Fibroblast of upper back skin (primary cell): Measurements from ENCODE around the gene PHF23.
A peak's percentile ranks its signal among the peaks of the same experiment; 100 is the strongest.
"Not testable (repeated sequence)": the region's sequence is repeated elsewhere in the genome, so short reads cannot be mapped to it uniquely, and the experiment has no call there.

ENCODE experiments used
- DNase-seq: peaks from one replicate; pipeline ENCODE4 v3.0.0-alpha.2; 2013

PHF23 gene

GRCh38 chr17:7258731-7259554 lies 19.7 kb upstream of the PHF23 start:
- DNase-seq = no peak

GRCh38 chr17:7256766-7257456 lies 17.7 kb upstream of the PHF23 start:
- DNase-seq = no peak

- no peak for DNase-seq
Observed at GRCh38 chr17:7254511-7254910, 15.3 kb upstream of the PHF23 start.

GRCh38 chr17:7253082-7253481 lies 13.8 kb upstream of the PHF23 start:
- no peak for DNase-seq

- DNase-seq = peak; percentile 95
Observed at GRCh38 chr17:7252176-7253043, 13.2 kb upstream of the PHF23 start, which contains the start of gene ELP5. Gene ELP5 (plus strand): TSS chr17:7252215. CDS start chr17:7252551, 336 bp downstream.

- peak; percentile 100 for DNase-seq
Observed at GRCh38 chr17:7251661-7252175, 12.5 kb upstream of the PHF23 start, which contains the start of gene CTDNEP1. Gene CTDNEP1 (minus strand): TSS chr17:7251734. CDS start chr17:7251296, 438 bp downstream.

- DNase-seq = no peak
Observed at GRCh38 chr17:7250695-7251627, 11.7 kb upstream of the PHF23 start.

GRCh38 chr17:7249830-7250229 lies 10.6 kb upstream of the PHF23 start:
- DNase-seq = no peak

- DNase-seq = no peak
Observed at GRCh38 chr17:7249214-7249613, 10.0 kb upstream of the PHF23 start.

- DNase-seq = no peak
Observed at GRCh38 chr17:7248796-7249195, 9.5 kb upstream of the PHF23 start.

GRCh38 chr17:7246779-7247178 lies 7.5 kb upstream of the PHF23 start:
- DNase-seq = no peak

- DNase-seq = not testable (repeated sequence)
Observed at GRCh38 chr17:7243838-7244237, 4.6 kb upstream of the PHF23 start.

- DNase-seq = no peak
Observed at GRCh38 chr17:7243453-7243729, 4.1 kb upstream of the PHF23 start.

GRCh38 chr17:7242717-7243452 lies 3.6 kb upstream of the PHF23 start:
- DNase-seq = peak; percentile 95

GRCh38 chr17:7241783-7242716 lies 2.8 kb upstream of the PHF23 start, which contains the start of gene GABARAP:
Gene GABARAP (minus strand): TSS chr17:7242449. CDS start chr17:7242330, 119 bp downstream.
- peak; percentile 90 for DNase-seq

- no peak for DNase-seq
Observed at GRCh38 chr17:7241090-7241733, 2.0 kb upstream of the PHF23 start.

- DNase-seq = no peak
Observed at GRCh38 chr17:7240375-7240774, 1.1 kb upstream of the PHF23 start.

- peak; percentile 29 for DNase-seq
Observed at GRCh38 chr17:7238420-7239090, 702 bp downstream of the PHF23 start.
